ENCODE data around the gene PLK1.

Gene PLK1

GRCh38 chr16:23682181-23682580 is 3.5 kb downstream of the PLK1 start:
- DNase-seq, result no peak

DNA sequence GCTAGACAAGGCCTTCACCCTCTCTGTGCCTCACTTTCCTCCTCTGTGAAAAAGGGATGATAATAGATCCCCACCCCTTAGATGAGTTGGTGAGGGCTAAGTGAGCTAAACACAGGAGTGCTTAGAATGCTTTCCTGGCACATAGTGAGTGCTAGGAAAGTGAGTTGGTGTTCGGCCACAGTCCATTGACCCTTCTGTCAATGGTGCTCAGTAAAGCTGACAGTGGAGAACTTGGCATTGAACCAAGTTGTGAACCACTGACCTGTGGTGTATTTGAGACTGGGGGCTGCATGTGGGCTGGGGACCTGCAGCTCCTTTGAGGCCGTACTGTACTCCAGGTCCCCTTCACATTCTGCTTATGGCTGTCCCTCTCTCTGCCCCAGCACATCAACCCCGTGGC is 4.8 kb downstream of the PLK1 start:
- DNase-seq, result no peak

GRCh38 chr16:23687034-23687808 is 8.5 kb downstream of the PLK1 start:
- DNase-seq, result no peak

DNA sequence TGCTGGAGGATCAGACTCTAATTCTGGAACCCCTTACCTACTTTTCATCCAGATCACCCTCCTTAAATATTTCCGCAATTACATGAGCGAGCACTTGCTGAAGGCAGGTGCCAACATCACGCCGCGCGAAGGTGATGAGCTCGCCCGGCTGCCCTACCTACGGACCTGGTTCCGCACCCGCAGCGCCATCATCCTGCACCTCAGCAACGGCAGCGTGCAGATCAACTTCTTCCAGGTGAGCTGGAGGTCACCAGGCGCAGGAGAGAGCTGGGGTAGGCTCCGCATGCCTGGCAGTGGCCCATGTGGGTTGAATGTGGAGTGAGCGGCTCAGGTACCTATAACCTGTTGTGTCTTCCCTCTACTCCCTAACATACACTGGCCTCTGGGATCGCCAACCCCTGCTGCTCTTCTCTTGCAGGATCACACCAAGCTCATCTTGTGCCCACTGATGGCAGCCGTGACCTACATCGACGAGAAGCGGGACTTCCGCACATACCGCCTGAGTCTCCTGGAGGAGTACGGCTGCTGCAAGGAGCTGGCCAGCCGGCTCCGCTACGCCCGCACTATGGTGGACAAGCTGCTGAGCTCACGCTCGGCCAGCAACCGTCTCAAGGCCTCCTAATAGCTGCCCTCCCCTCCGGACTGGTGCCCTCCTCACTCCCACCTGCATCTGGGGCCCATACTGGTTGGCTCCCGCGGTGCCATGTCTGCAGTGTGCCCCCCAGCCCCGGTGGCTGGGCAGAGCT is 10.9 kb downstream of the PLK1 start:
- no peak for DNase-seq

- DNase-seq, result no peak
These were observed 12.2 kb downstream of the PLK1 start for GRCh38 chr16:23690771-23691482.

GRCh38 chr16:23691483-23692189 is 12.9 kb downstream of the PLK1 start:
- DNase-seq, result no peak

- DNase-seq, result no peak
These were observed 13.6 kb downstream of the PLK1 start for GRCh38 chr16:23692190-23692837.

GRCh38 chr16:23694265-23694643 is 15.6 kb downstream of the PLK1 start:
- no peak for DNase-seq

GRCh38 chr16:23694644-23695373 is 16.1 kb downstream of the PLK1 start:
- DNase-seq, result no peak

GRCh38 chr16:23695756-23696155 is 17.1 kb downstream of the PLK1 start:
- no peak for DNase-seq

DNA sequence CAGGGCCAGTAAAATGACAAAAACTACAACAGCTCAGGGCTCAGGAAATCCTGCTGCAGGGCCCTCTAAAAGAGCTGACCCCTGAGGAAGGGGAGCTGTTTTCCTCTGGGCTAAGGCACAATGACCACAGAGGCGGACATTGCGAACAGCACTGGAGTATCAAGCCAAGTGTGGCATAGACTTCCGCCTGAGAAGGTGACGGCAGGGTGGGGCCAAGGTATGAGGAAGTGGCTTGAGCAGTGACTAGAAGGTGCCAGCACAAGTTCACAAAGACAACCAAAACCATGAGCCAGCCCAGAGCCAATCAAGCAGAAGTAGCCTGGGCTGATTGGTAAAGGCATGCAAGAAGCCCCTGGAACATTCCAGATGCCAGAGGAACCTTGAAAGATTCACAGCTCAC is 20.4 kb downstream of the PLK1 start:
- no peak for DNase-seq

GRCh38 chr16:23700093-23700492 is 21.4 kb downstream of the PLK1 start:
- DNase-seq, result no peak

GRCh38 chr16:23700509-23700908 is 21.8 kb downstream of the PLK1 start:
- no peak for DNase-seq

DNA sequence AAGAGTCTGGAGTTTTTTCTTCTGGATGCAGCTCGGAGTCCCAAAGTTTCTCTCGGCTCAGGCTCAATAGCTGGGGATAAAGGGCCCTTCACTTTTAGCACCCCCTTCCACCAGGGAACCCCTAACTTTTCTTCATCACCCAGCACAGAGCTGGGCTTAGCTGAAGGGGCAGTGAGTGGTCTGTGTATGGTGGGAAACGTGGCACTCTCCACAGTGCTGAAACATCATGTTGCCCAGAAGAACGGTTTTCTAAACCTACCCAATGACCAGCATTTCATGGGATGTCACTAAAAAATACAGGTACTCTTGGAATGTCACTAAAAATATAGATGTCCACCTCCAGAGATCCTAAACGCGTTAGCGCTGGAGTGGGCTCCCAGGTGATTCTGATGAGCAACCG is 22.4 kb downstream of the PLK1 start:
- no peak for DNase-seq

GRCh38 chr16:23702951-23703350 is 24.3 kb downstream of the PLK1 start:
- DNase-seq, result no peak

DNA sequence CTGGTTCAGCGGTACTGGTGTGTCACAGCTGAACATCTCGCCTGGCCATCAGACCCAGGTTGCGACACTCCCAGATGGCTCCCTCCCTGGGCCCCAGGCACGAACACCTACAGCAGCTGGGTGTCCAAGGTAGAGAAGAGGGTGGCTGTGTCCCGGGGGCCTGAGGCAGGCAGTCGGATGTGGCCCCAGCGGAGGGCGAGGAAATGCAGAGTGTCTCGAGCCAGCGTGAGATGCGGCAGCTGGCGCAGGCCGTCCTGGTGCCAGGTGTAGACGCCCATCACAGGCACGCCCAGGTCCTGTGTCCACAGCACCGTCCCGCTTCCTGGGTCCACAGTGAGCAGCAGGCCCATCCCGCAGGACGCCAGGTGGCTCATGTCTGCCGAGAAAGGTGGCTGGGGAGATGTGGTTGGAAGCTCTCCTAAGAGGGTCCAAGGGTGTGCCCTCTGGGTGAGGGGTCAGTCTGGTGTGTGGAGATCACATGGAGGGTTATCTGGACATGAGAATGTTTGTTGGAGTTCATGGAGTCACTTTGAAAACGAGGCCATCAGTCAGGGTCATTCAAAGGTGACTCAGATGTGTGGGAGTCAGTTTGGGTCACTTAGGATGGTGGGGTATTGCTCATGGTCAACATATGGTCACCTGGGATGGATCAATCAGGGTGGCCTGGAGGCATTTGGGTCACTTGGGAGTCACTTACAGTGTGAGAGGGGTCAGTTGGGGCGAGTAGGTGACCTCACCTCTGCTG is 26.3 kb downstream of the PLK1 start:
- no peak for DNase-seq

- no peak for DNase-seq
These were observed 26.8 kb downstream of the PLK1 start for GRCh38 chr16:23705517-23705902.

DNA sequence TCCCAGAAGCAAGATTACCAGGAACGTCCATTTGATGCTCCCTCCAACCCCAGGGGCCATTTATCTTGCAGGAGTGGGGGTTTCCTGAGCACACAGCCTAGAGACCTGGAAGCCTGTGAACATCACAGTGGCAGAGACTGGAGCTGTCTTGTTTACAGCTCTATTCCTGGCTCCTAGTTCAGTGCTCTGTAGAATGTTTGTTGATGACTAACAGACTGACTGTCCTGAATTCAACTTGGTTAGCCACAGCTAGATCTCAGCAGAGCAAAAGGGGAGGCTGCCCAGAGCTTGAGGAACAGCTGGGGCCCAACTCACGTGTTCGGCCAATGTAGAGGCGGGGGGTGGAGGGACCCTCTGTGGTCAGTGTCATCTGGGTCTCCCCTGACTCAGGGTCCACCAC is 27.8 kb downstream of the PLK1 start:
- DNase-seq, result no peak

DNA sequence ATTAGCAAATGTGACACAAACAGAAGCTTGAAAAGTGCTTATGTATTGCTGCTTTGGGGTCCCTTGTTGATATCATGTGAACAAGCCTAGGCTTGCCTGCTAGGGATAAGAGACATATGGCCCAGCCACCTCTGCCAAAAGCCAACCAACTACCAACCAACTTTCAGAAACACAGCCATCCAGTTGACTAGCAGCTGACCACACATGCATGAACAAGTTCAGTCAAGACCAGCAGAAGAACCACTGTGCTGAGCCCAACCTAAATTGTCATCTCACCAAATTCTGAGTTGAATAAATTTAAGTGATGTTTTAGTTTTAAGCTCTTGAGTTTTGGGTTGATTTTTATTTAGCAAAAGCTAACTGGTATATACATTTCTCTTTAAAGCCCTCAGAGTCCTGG is 30.8 kb downstream of the PLK1 start:
- no peak for DNase-seq

GRCh38 chr16:23710008-23710407 is 31.3 kb downstream of the PLK1 start:
- DNase-seq, result no peak

GRCh38 chr16:23710504-23710903 is 31.8 kb downstream of the PLK1 start:
- no peak for DNase-seq

Data from activated effector memory CD4-positive, alpha-beta T cell treated with anti-CD3 and anti-CD28 coated beads, Interleukin-2, amount 50 U/mL, for 16 hours (primary cell).